ENCODE results near the gene TXNDC8.

DNA sequence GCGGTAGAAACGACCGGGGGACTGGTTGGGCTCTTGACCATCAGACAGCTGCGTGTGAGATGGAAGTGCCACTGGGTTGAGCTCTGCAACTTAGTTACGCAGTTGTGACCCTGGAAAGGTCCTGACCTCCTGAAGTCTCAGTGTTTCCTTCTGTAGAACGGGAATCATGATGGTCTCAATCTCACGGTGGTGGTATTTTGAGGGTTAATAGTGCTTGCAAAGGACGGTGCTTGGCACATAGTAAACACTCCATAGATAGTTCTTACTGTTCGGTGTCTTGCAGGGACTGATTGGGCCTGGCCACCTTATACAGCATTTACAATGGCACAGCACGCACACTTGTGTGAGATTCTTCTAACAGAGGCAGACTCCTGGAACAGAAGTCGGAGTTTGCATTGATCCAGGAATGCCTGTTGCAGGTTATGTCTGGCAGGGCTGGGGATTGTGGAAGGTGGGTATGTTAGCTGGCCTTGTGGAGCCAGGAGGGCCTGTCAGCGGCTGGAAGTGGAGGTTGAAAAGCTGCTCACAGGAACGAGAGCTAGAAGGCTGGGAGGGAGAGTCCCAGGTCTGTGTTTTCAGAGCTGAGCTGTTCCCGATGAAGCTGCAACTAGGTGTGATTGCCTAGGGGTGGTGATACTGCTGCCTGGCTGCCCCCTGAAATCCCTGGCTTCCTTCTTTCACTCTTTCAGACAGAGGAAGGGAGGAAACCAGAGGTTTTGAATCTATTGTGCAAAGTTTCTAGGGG, 80.4 kb downstream of the TXNDC8 start:
- no peak for TF ChIP-seq ZNF550 (CRISPR knock-in tag; IDR thresholded peaks at IDR 0.05; ENCODE audit: borderline replicate concordance)
- TF ChIP-seq ZBTB21 (CRISPR knock-in tag; IDR thresholded peaks at IDR 0.05), result no peak
- TF ChIP-seq E2F1 (CRISPR knock-in tag; IDR thresholded peaks at IDR 0.05), result no peak
- no peak for TF ChIP-seq MTA3 (CRISPR knock-in tag; IDR thresholded peaks at IDR 0.05)
- no peak; the same call in 1 of the 2 replicates for TF ChIP-seq ELF1 (CRISPR knock-in tag; IDR thresholded peaks at IDR 0.05)
- TF ChIP-seq, protein P1, sequence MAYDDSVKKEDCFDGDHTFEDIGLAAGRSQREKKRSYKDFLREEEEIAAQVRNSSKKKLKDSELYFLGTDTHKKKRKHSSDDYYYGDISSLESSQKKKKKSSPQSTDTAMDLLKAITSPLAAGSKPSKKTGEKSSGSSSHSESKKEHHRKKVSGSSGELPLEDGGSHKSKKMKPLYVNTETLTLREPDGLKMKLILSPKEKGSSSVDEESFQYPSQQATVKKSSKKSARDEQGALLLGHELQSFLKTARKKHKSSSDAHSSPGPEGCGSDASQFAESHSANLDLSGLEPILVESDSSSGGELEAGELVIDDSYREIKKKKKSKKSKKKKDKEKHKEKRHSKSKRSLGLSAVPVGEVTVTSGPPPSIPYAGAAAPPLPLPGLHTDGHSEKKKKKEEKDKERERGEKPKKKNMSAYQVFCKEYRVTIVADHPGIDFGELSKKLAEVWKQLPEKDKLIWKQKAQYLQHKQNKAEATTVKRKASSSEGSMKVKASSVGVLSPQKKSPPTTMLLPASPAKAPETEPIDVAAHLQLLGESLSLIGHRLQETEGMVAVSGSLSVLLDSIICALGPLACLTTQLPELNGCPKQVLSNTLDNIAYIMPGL (CRISPR knock-in tag; IDR thresholded peaks at IDR 0.05; ENCODE audit: borderline replicate concordance in 1 of 2, low read depth in 1 of 2), result no peak; a peak in 1 of 4 replicates
- TF ChIP-seq SP5 (CRISPR knock-in tag; IDR thresholded peaks at IDR 0.05; ENCODE audit: borderline replicate concordance, low read depth), result no peak
- no peak for TF ChIP-seq SMC3 (IDR thresholded peaks at IDR 0.05; ENCODE audit: low read length)
- no peak for TF ChIP-seq ZNF430 (CRISPR knock-in tag; IDR thresholded peaks at IDR 0.05)
- TF ChIP-seq, protein P2, sequence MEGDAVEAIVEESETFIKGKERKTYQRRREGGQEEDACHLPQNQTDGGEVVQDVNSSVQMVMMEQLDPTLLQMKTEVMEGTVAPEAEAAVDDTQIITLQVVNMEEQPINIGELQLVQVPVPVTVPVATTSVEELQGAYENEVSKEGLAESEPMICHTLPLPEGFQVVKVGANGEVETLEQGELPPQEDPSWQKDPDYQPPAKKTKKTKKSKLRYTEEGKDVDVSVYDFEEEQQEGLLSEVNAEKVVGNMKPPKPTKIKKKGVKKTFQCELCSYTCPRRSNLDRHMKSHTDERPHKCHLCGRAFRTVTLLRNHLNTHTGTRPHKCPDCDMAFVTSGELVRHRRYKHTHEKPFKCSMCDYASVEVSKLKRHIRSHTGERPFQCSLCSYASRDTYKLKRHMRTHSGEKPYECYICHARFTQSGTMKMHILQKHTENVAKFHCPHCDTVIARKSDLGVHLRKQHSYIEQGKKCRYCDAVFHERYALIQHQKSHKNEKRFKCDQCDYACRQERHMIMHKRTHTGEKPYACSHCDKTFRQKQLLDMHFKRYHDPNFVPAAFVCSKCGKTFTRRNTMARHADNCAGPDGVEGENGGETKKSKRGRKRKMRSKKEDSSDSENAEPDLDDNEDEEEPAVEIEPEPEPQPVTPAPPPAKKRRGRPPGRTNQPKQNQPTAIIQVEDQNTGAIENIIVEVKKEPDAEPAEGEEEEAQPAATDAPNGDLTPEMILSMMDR (CRISPR knock-in tag; IDR thresholded peaks at IDR 0.05), result no peak

Data from HepG2 (cell line).